HepG2 (cell line): ENCODE data around the gene PBX1. TPM values are rescaled to one million over a fixed set of nuclear protein-coding genes. Genes with fewer than 3 reads are reported as not detected.

Experiments
- ATAC-seq: fragments of 200-7000 bp; cut with Tn5 transposase; 3 replicates; pipeline ENCODE4 v1.9.1; 2020; ENCODE audit warnings: mild to moderate bottlenecking, moderate library complexity
- BruUV-seq: library from RNA; stranded (reverse); fragments of 400-500 nt; replicated peaks from 2 replicates; lab custom pipeline; 2021; lab: Mats Ljungman, UMichigan
- CTCF ChIA-PET: fragments of 300-600 bp; formaldehyde crosslinking; extraction: SDS; loops from one replicate; lab custom pipeline; 2021; ENCODE audit warnings: low total read pairs, inconsistent platforms, low intra/inter-chr PET ratio; lab: Yijun Ruan, JAX
- POLR2A ChIA-PET: fragments of 350-600 bp; sonication (Branson Sonifier 250); formaldehyde crosslinking; loops from one replicate; lab custom pipeline; 2020; ENCODE audit warnings: antibody characterized with exemption, inconsistent platforms; lab: Yijun Ruan, JAX
- DNase-seq: peaks from one replicate; pipeline ENCODE4 v3.0.0-alpha.2; 2015; ENCODE audit warnings: low spot score
- FAIRE-seq: peaks from 3 replicates; lab custom pipeline; 2011; peaks lifted over from hg19 to GRCh38; lab: Jason Lieb, UNC
- H2AFZ ChIP-seq: one replicate; pipeline ENCODE4 v1.6.1; 2011; ENCODE audit warnings: low read length, inconsistent platforms
- H3K27ac ChIP-seq: fragments of 300-600 bp; 3 replicates; pipeline ENCODE4 v1.8.0; 2011; ENCODE audit warnings: mixed run types, mild to moderate bottlenecking, mixed read lengths, low read length, inconsistent platforms; ENCODE audit not compliant: insufficient read depth; ENCODE audit errors: extremely low read length
- H3K27me3 ChIP-seq, 2 experiments: fragments of 200-600 bp in 1 of 2; 2 replicates in 1 of 2; 3 replicates in 1 of 2; pipeline versions ENCODE4 v1.6.0 to v1.8.0; 2011; ENCODE audit warnings: low read length in 2 of 2, mild to moderate bottlenecking in 2 of 2, moderate library complexity in 2 of 2, inconsistent platforms in 1 of 2; ENCODE audit not compliant: insufficient read depth in 2 of 2, control insufficient read depth in 1 of 2
- H3K36me3 ChIP-seq, 2 experiments: fragments of 200-600 bp in 1 of 2; replicated peaks in 1 of 2; 2 replicates in 1 of 2; 3 replicates in 1 of 2; pipeline versions ENCODE4 v1.5.1 to v1.8.0; 2011; ENCODE audit warnings: low read length in 2 of 2, inconsistent platforms in 1 of 2; ENCODE audit not compliant: insufficient read depth in 2 of 2, control insufficient read depth in 1 of 2
- H3K4me1 ChIP-seq: 2 replicates; pipeline ENCODE4 v1.5.1; 2012; ENCODE audit warnings: low read length, inconsistent platforms; ENCODE audit not compliant: insufficient read depth
- H3K4me2 ChIP-seq: 2 replicates; pipeline ENCODE4 v1.6.0; 2011; ENCODE audit warnings: low read depth, low read length, inconsistent platforms
- H3K4me3 ChIP-seq, 3 experiments: fragments of 200-600 bp in 1 of 3; sonication (generic), shearing (Covaris generic) in 1 of 3; replicated peaks in 1 of 3; 2 replicates each; pipeline ENCODE4 v1.5.1; 2011 to 2016; ENCODE audit warnings: low read length in 3 of 3, inconsistent platforms in 2 of 3, low read depth in 2 of 3, mild to moderate bottlenecking in 2 of 3, control low read depth in 1 of 3, mixed read lengths in 1 of 3; ENCODE audit not compliant: insufficient read depth in 1 of 3
- H3K79me2 ChIP-seq: one replicate; pipeline ENCODE4 v1.6.1; 2011; ENCODE audit warnings: low read length, inconsistent platforms; ENCODE audit not compliant: insufficient read depth
- H3K9ac ChIP-seq: 2 replicates; pipeline ENCODE4 v1.6.0; 2011; ENCODE audit warnings: mild to moderate bottlenecking, low read depth, low read length, inconsistent platforms; ENCODE audit not compliant: insufficient read depth
- H3K9me3 ChIP-seq: 2 replicates; pipeline ENCODE4 v1.5.1; 2012; ENCODE audit warnings: mild to moderate bottlenecking, low read length
- H4K20me1 ChIP-seq: 2 replicates; pipeline ENCODE4 v1.6.0; 2011; ENCODE audit warnings: inconsistent platforms, mild to moderate bottlenecking, low read length, moderate library complexity; ENCODE audit not compliant: insufficient read depth
- CCDC6 ChIP-seq: sonication (generic); formaldehyde crosslinking; IDR thresholded peaks from 2 replicates; pipeline ENCODE4 v1.8.1; 2022; ENCODE audit warnings: mild to moderate bottlenecking, missing genetic modification reagents, moderate library complexity
- HIVEP1 ChIP-seq: sonication (generic); formaldehyde crosslinking; IDR thresholded peaks from 2 replicates; pipeline ENCODE4 v1.4.0; 2020; ENCODE audit warnings: mild to moderate bottlenecking, missing genetic modification reagents
- HMG20A ChIP-seq: IDR thresholded peaks from 2 replicates; pipeline ENCODE4 v1.6.1; 2016; ENCODE audit warnings: borderline replicate concordance
- MTF2 ChIP-seq: sonication (generic); formaldehyde crosslinking; IDR thresholded peaks from 2 replicates; pipeline ENCODE4 v1.5.0; 2020; ENCODE audit warnings: missing genetic modification reagents, borderline replicate concordance
- ZNF17 ChIP-seq: sonication (generic); formaldehyde crosslinking; IDR thresholded peaks from 2 replicates; pipeline ENCODE4 v1.5.0; 2020; ENCODE audit warnings: mild to moderate bottlenecking, missing genetic modification reagents
- ZNF234 ChIP-seq: sonication (generic); formaldehyde crosslinking; conservative IDR thresholded peaks from 2 replicates; pipeline ENCODE4 v1.5.1; 2020; ENCODE audit warnings: mild to moderate bottlenecking, missing genetic modification reagents
- ZNF431 ChIP-seq: sonication (generic); formaldehyde crosslinking; IDR thresholded peaks from 2 replicates; pipeline ENCODE4 v1.9.0; 2022; ENCODE audit warnings: missing genetic modification reagents, low read depth, mild to moderate bottlenecking, borderline replicate concordance
- WGBS: methylation state at CpG from one replicate; pipeline ENCODE4 v1.1.6; 2017; ENCODE audit warnings: low lambda C conversion rate; 5-methylcytosine and 5-hydroxymethylcytosine counted together
- in situ Hi-C: cut with HindIII; loops from 2 replicates; pipeline ENCODE4 v1.10.0; 2017; ENCODE audit warnings: low pct_unique_long_range_greater_than_20kb; ENCODE audit not compliant: extremely low pct_ligation_motif_present
- intact Hi-C: fragments of 100-400 bp; cut with micrococcal nuclease; formaldehyde crosslinking; loops from one replicate; pipeline ENCODE4 v1.10.0; 2022; ENCODE audit not compliant: unreplicated experiment
- polyA plus RNA-seq, 8 experiments: library from polyadenylated mRNA; depleted of rRNA in 3 of 8; stranded (reverse) in 7 of 8; unstranded in 1 of 8; fragments of >200 nt; fragmentation: Illumina TruSeq in 4 of 8; extraction: Trizol in 4 of 8; gene quantifications; 2 replicates each; pipeline versions ENCODE4 v1.2.1 to v1.2.3, GENCODE V29; 2011 to 2016; ENCODE audit warnings: low read depth in 4 of 8, missing spikeins in 1 of 8, mixed read lengths in 1 of 8; ENCODE audit not compliant: insufficient read depth in 1 of 8
- total RNA-seq, 5 experiments: library from RNA; depleted of rRNA; stranded (reverse); fragments of >200 nt; fragmentation: Illumina TruSeq; extraction: Trizol; gene quantifications; 2 replicates each; pipeline ENCODE4 v1.2.3, GENCODE V29; 2016; ENCODE audit warnings: low read depth in 1 of 5
- TF ChIP-seq, protein P1 (sequence below): sonication (generic); formaldehyde crosslinking; conservative IDR thresholded peaks from 2 replicates; pipeline ENCODE4 v1.8.0; 2022; ENCODE audit warnings: low read depth, missing genetic modification reagents
- TF ChIP-seq, protein P2 (sequence below): sonication (generic); formaldehyde crosslinking; IDR thresholded peaks from 2 replicates; pipeline ENCODE4 v1.8.1; 2023; ENCODE audit warnings: mild to moderate bottlenecking, moderate library complexity, missing genetic modification reagents
- TF ChIP-seq, protein P3 (sequence below): sonication (generic); formaldehyde crosslinking; IDR thresholded peaks from 2 replicates; pipeline ENCODE4 v1.5.0; 2020; ENCODE audit warnings: mild to moderate bottlenecking, missing genetic modification reagents, moderate library complexity

PBX1 gene
- total and polyA plus RNA-seq, 2 of the 13 experiments (the other 11 are each of a cell fraction or from before 2014, with no cell fraction given), result 0.24 TPM; not detected in 1

DNA sequence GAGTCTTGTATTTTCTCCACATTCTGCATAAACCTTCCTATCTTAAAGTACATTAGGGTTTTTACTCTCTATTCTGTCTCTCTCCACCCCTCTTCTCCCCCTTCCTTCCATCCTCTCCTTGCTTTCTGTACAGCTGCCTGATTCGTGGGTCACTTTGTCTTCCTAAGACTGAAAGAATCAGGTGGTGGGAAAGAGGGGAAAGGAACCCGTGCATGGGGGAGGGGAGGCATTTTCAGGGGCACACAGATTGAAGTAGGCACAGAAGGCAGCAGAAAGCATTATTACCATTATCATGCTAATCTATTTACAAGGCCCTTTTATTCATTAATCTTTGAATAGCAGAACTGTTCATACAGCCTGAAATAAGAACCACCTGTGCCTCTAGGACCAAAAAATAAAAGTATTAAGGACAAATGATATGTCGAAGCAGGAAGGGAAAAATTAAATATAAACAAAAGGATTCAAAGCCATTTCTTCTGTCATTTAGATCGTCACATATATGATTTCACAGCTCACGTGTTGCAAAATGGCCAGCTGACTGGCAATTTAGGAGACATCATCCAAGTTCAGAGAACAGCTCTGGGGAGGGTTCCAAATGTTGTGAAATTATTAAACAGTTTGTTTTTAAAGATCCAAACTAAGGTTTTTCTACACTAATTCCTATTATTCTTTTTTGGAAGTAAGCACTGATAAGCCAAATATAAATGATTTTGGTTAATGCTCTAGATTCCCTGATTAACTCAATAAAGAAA, 154.6 kb downstream of the PBX1 start:
- ChIA-PET CTCF (no interaction called here), POLR2A (no interaction called here)
- BruUV-seq, result no TSS peak
- no peak overlapping the region for H3K9ac ChIP-seq
- no peaks in the 10 kb centered on the region for H3K9me3 ChIP-seq
- 1% methylated on average over 5 of the region's 5 CpGs for WGBS
- H3K27me3 ChIP-seq, result no peaks in the 10 kb centered on the region
- no peak overlapping the region for H2AFZ ChIP-seq
- in situ Hi-C loops, result no loop called here
- TF ChIP-seq, protein P1, sequence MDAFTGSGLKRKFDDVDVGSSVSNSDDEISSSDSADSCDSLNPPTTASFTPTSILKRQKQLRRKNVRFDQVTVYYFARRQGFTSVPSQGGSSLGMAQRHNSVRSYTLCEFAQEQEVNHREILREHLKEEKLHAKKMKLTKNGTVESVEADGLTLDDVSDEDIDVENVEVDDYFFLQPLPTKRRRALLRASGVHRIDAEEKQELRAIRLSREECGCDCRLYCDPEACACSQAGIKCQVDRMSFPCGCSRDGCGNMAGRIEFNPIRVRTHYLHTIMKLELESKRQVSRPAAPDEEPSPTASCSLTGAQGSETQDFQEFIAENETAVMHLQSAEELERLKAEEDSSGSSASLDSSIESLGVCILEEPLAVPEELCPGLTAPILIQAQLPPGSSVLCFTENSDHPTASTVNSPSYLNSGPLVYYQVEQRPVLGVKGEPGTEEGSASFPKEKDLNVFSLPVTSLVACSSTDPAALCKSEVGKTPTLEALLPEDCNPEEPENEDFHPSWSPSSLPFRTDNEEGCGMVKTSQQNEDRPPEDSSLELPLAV, result no peak
- TF ChIP-seq, protein P2, sequence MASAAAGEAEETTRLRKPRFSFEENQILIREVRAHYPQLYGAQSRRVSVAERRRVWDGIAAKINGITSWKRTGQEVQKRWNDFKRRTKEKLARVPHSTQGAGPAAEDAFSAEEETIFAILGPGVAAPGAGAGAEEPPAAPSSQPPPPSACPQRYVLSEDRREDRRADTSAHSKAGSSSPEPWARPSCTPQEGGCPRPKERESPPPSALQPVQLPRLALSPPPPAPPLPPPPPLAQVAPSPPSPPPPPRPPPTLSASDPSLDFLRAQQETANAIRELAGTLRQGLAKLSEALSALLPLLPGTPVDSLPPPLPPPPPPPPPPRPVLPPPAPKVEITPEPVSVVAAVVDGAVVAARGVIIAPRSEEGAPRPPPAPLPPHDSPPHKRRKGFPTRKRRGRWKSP (CRISPR knock-in tag), result no peak
- TF ChIP-seq ZNF431 (no peak), MTF2 (CRISPR knock-in tag) (no peak), CCDC6 (CRISPR knock-in tag) (no peak), ZNF17 (CRISPR knock-in tag) (no peak), ZNF234 (no peak), HMG20A (CRISPR knock-in tag) (no peak), HIVEP1 (CRISPR knock-in tag) (no peak)
- TF ChIP-seq, protein P3, sequence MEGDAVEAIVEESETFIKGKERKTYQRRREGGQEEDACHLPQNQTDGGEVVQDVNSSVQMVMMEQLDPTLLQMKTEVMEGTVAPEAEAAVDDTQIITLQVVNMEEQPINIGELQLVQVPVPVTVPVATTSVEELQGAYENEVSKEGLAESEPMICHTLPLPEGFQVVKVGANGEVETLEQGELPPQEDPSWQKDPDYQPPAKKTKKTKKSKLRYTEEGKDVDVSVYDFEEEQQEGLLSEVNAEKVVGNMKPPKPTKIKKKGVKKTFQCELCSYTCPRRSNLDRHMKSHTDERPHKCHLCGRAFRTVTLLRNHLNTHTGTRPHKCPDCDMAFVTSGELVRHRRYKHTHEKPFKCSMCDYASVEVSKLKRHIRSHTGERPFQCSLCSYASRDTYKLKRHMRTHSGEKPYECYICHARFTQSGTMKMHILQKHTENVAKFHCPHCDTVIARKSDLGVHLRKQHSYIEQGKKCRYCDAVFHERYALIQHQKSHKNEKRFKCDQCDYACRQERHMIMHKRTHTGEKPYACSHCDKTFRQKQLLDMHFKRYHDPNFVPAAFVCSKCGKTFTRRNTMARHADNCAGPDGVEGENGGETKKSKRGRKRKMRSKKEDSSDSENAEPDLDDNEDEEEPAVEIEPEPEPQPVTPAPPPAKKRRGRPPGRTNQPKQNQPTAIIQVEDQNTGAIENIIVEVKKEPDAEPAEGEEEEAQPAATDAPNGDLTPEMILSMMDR (CRISPR knock-in tag), result no peak
- TF ChIP-seq, all 625 proteins: peak for 0
- Histone ChIP-seq H3K4me3 (no peak overlapping the region), H3K36me3 (no peaks in the 10 kb centered on the region), H3K79me2 (no peaks in the 10 kb centered on the region), H3K4me1 (no peaks in the 10 kb centered on the region), H4K20me1 (no peaks in the 10 kb centered on the region), H3K27ac (no peak overlapping the region), H3K4me2 (no peak overlapping the region)
- FAIRE-seq, result no peak
- ATAC-seq, result no peak
- no peak for DNase-seq
- intact Hi-C loops, result no loop called here
